ENCODE data around the gene MROH2B.
"Not testable (repeated sequence)": the region's sequence is repeated elsewhere in the genome, so short reads cannot be mapped to it uniquely, and the experiment has no call there.

MROH2B gene

GRCh38 chr5:41071242-41071641 is at the start of gene MROH2B:
Gene MROH2B (minus strand): TSS chr5:41071342. CDS start chr5:41070852, 490 bp downstream.
- DNase-seq = no peak

- DNase-seq = no peak
Measured at GRCh38 chr5:41120600-41120999, 49.5 kb upstream of the MROH2B start.

- DNase-seq = no peak
Measured at GRCh38 chr5:41118177-41118576, 47.0 kb upstream of the MROH2B start.

GRCh38 chr5:41115281-41115680 is 44.1 kb upstream of the MROH2B start:
- peak; percentile 71 for DNase-seq

GRCh38 chr5:41112486-41113455 is 41.6 kb upstream of the MROH2B start:
- DNase-seq = peak; percentile 67

GRCh38 chr5:41109186-41109585 is 38.0 kb upstream of the MROH2B start:
- DNase-seq = peak; percentile 50

- no peak for DNase-seq
Measured at GRCh38 chr5:41102341-41102740, 31.2 kb upstream of the MROH2B start.

GRCh38 chr5:41097642-41098041 is 26.5 kb upstream of the MROH2B start:
- DNase-seq = no peak

GRCh38 chr5:41095324-41096101 is 24.4 kb upstream of the MROH2B start:
- no peak for DNase-seq

GRCh38 chr5:41094871-41095270 is 23.7 kb upstream of the MROH2B start:
- peak; percentile 17 for DNase-seq

GRCh38 chr5:41093803-41094202 is 22.7 kb upstream of the MROH2B start:
- no peak for DNase-seq

- DNase-seq = peak; percentile 64
Measured at GRCh38 chr5:41087461-41087860, 16.3 kb upstream of the MROH2B start.

- DNase-seq = peak; percentile 27
Measured at GRCh38 chr5:41083306-41083705, 12.2 kb upstream of the MROH2B start.

- peak; percentile 67 for DNase-seq
Measured at GRCh38 chr5:41071975-41072374, 833 bp upstream of the MROH2B start.

- no peak for DNase-seq
Measured at GRCh38 chr5:41067714-41068568, 3.2 kb downstream of the MROH2B start.

GRCh38 chr5:41065691-41066335 is 5.3 kb downstream of the MROH2B start:
- DNase-seq = no peak

GRCh38 chr5:41057940-41058339 is 13.2 kb downstream of the MROH2B start:
- DNase-seq = no peak

GRCh38 chr5:41057231-41057630 is 13.9 kb downstream of the MROH2B start:
- no peak for DNase-seq

GRCh38 chr5:41048986-41049385 is 22.2 kb downstream of the MROH2B start:
- DNase-seq = no peak

- no peak for DNase-seq
Measured at GRCh38 chr5:41043109-41043747, 27.9 kb downstream of the MROH2B start.

- no peak for DNase-seq
Measured at GRCh38 chr5:41032973-41033372, 38.2 kb downstream of the MROH2B start.

- not testable (repeated sequence) for DNase-seq
Measured at GRCh38 chr5:41022600-41022999, 48.5 kb downstream of the MROH2B start.
